Keratinocyte (primary cell): ENCODE data around the gene CARMIL3. TPM values are rescaled to one million over a fixed set of nuclear protein-coding genes. Genes with fewer than 3 reads are reported as not detected.
A peak's percentile ranks its signal among the peaks of the same experiment; 100 is the strongest.

Experiments used
- DNase-seq: peaks from one replicate; pipeline ENCODE4 v3.0.0-alpha.2; 2011; ENCODE audit warnings: low read depth, missing footprints, low spot score
- FAIRE-seq: peaks from 2 replicates; lab custom pipeline; 2011; peaks lifted over from hg19 to GRCh38; lab: Jason Lieb, UNC
- H2AFZ ChIP-seq: 2 replicates; pipeline ENCODE4 v1.6.0; 2012; ENCODE audit warnings: low read length, control low read depth, inconsistent platforms; ENCODE audit not compliant: control insufficient read depth
- H3K27ac ChIP-seq: 2 replicates; pipeline ENCODE4 v1.5.1; 2011; ENCODE audit warnings: low read length; ENCODE audit not compliant: control insufficient read depth, insufficient read depth
- H3K27me3 ChIP-seq: 3 replicates; pipeline ENCODE4 v1.6.0; 2011; ENCODE audit warnings: low read length; ENCODE audit not compliant: control insufficient read depth, insufficient read depth; ENCODE audit errors: extremely low read depth
- H3K36me3 ChIP-seq, 2 experiments: 2 replicates in 1 of 2; 3 replicates in 1 of 2; pipeline ENCODE4 v1.5.1; 2011; ENCODE audit warnings: low read length in 2 of 2, mild to moderate bottlenecking in 1 of 2; ENCODE audit not compliant: control insufficient read depth in 2 of 2, insufficient read depth in 2 of 2; ENCODE audit errors: extremely low read depth in 1 of 2
- H3K4me1 ChIP-seq: 3 replicates; pipeline ENCODE4 v1.5.1; 2011; ENCODE audit warnings: low read length; ENCODE audit not compliant: control insufficient read depth, insufficient read depth; ENCODE audit errors: extremely low read depth
- H3K4me2 ChIP-seq: 3 replicates; pipeline ENCODE4 v1.6.0; 2011; ENCODE audit warnings: low read depth, low read length; ENCODE audit not compliant: control insufficient read depth, insufficient read depth; ENCODE audit errors: extremely low read depth
- H3K4me3 ChIP-seq, 3 experiments: fragments of 200-600 bp in 1 of 3; sonication (generic) in 1 of 3; 2 replicates in 2 of 3; 3 replicates in 1 of 3; pipeline ENCODE4 v1.5.1; 2011 to 2016; ENCODE audit warnings: low read length in 3 of 3, mild to moderate bottlenecking in 3 of 3, control low read depth in 2 of 3, inconsistent platforms in 1 of 3, low read depth in 1 of 3, mixed read lengths in 1 of 3, mixed run types in 1 of 3, moderate library complexity in 1 of 3; ENCODE audit not compliant: control insufficient read depth in 2 of 3, insufficient read depth in 2 of 3; ENCODE audit errors: extremely low read depth in 1 of 3
- H3K79me2 ChIP-seq: 2 replicates; pipeline ENCODE4 v1.6.0; 2012; ENCODE audit warnings: low read length; ENCODE audit not compliant: control insufficient read depth, insufficient read depth
- H3K9ac ChIP-seq: 3 replicates; pipeline ENCODE4 v1.6.0; 2011; ENCODE audit warnings: low read length; ENCODE audit not compliant: control insufficient read depth, insufficient read depth; ENCODE audit errors: extremely low read depth
- H3K9me1 ChIP-seq: 3 replicates; pipeline ENCODE4 v1.6.0; 2011; ENCODE audit warnings: low read length; ENCODE audit not compliant: control insufficient read depth, insufficient read depth; ENCODE audit errors: extremely low read depth
- H3K9me3 ChIP-seq: 2 replicates; pipeline ENCODE4 v1.5.1; 2012; ENCODE audit warnings: low read depth, low read length; ENCODE audit not compliant: control insufficient read depth
- H4K20me1 ChIP-seq: 3 replicates; pipeline ENCODE4 v1.6.0; 2011; ENCODE audit warnings: low read length; ENCODE audit not compliant: control insufficient read depth, insufficient read depth; ENCODE audit errors: extremely low read depth
- EZH2 ChIP-seq: IDR thresholded peaks from one replicate; pipeline ENCODE4 v1.6.1; 2012; ENCODE audit warnings: inconsistent platforms, mild to moderate bottlenecking, low read length, moderate library complexity
- dilution Hi-C: fragments of 300-500 bp; cut with MboI; formaldehyde crosslinking; loops from one replicate; pipeline ENCODE4 v1.7.0; 2020; ENCODE audit warnings: low sequenced_read_pairs; ENCODE audit not compliant: extremely low pct_ligation_motif_present
- polyA plus RNA-seq, 5 experiments: library from polyadenylated mRNA; depleted of rRNA in 3 of 5; stranded (reverse) in 3 of 5; stranded (forward) in 1 of 5; unstranded in 1 of 5; fragments of >200 nt; gene quantifications; 1 replicate in 1 of 5; 2 replicates in 3 of 5; 3 replicates in 1 of 5; pipeline versions ENCODE4 v1.2.1 to v1.2.3, GENCODE V29; 2011 to 2012; ENCODE audit warnings: missing spikeins in 2 of 5, low read depth in 1 of 5, low replicate concordance in 1 of 5
- TF ChIP-seq, protein P1 (sequence below), 3 experiments: IDR thresholded peaks in 1 of 3; conservative IDR thresholded peaks in 1 of 3; optimal IDR thresholded peaks in 1 of 3; 2 replicates in 2 of 3; 3 replicates in 1 of 3; pipeline versions ENCODE3 to v1.5.1; 2011; ENCODE audit warnings: low read length in 3 of 3, mild to moderate bottlenecking in 3 of 3, moderate library complexity in 2 of 3, control low read depth in 1 of 3, inconsistent platforms in 1 of 3; ENCODE audit not compliant: insufficient read depth in 2 of 3; ENCODE audit errors: extremely low read depth in 1 of 3

CARMIL3 gene
- polyA plus RNA-seq, 1 donor (not counting 4 experiments of a cell fraction or from before 2014, with no cell fraction given) = 0.12 TPM

DNA sequence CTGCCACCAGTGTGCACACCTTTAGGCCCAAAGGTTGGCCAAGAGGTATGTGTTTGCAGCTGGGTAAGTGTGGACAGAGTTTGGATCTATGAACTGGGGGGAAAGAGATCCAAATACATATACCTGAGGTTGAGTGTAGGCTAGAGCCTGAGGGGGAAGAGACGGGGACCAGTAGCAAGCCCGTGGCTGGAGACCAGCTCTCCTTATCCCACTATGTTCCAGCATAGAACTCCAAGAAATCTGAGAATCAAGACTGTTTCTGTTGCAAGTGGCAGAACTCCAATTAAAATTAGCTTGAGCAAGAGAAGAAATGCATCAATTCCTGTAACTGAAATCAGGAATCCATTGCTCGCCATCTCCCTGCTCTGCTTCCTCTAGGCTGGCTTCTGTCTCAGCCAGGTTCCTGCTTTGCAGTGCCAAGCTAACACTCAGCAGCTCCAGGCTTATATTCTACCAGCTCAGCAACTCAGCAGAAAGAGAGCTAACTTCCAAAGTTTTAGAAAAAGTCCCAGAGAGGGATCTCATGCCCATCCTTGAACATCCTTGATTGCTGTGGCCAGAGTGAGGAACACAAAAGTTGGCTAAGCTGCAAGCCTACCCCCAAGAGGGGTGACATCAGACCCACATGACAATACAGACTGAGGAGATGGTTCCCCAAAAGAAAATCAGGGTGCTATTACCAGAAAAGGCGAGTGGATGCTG lies 40.8 kb downstream of the CARMIL3 start:
- Histone ChIP-seq H3K79me2 (peaks cover 2% of the 10 kb centered on the region), H3K4me1 (peaks cover 17% of the 10 kb centered on the region), H3K27me3 (no peaks in the 10 kb centered on the region), H3K9me3 (no peaks in the 10 kb centered on the region), H3K9me1 (no peaks in the 10 kb centered on the region), H3K27ac (no peak overlapping the region), H3K9ac (no peak overlapping the region), H3K4me2 (no peak overlapping the region), H3K4me3 (no peak overlapping the region), H3K36me3 (peaks cover 0 to 9% of the 10 kb centered on the region in 2 experiments), H2AFZ (no peak overlapping the region), H4K20me1 (no peaks in the 10 kb centered on the region)
- DNase-seq (no peak), FAIRE-seq (no peak)
- TF ChIP-seq, protein P1, sequence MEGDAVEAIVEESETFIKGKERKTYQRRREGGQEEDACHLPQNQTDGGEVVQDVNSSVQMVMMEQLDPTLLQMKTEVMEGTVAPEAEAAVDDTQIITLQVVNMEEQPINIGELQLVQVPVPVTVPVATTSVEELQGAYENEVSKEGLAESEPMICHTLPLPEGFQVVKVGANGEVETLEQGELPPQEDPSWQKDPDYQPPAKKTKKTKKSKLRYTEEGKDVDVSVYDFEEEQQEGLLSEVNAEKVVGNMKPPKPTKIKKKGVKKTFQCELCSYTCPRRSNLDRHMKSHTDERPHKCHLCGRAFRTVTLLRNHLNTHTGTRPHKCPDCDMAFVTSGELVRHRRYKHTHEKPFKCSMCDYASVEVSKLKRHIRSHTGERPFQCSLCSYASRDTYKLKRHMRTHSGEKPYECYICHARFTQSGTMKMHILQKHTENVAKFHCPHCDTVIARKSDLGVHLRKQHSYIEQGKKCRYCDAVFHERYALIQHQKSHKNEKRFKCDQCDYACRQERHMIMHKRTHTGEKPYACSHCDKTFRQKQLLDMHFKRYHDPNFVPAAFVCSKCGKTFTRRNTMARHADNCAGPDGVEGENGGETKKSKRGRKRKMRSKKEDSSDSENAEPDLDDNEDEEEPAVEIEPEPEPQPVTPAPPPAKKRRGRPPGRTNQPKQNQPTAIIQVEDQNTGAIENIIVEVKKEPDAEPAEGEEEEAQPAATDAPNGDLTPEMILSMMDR (optimal IDR thresholded peaks at IDR 0.05 in 1 of 3, IDR thresholded peaks at IDR 0.05 in 1 of 3, conservative IDR thresholded peaks at IDR 0.05 in 1 of 3; ENCODE audit: extremely low read depth in 1 of 3, insufficient read depth in 2 of 3, low read length in 3 of 3) = no peak
- no peak for TF ChIP-seq EZH2
- dilution Hi-C loops = no loop called here

DNA sequence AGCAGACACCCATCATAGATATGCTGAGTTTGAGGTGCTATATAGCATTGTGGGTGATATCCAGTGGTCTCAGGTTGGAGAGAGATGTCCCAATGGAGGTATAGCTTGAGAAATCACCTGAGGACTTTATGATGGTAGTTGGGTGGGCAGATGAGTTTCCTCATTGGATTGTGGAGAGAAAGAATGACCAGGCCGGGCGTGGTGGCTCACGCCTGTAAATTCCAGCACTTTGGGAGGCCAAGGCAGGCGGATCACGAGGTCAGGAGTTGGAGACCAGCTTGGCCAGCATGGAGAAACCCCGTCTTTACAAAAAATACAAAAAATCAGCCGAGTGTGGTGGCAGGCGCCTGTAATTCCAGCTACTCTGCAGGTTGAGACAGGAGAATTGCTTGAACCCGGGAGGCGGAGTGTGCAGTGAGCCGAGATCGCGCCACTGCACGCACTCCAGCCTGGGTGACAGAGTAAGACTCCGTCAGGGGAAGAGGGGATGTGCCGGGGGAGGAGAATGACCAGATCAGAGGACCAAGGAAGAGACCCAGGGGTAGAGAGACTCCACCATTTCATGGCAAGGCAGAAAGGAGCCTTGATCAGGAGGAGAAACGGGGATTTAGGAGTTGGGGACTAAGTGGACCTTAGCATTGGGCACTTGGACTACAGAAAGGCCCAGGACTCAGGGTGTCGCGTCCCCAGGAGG lies 41.5 kb downstream of the CARMIL3 start:
- H3K36me3 ChIP-seq = peaks cover 0 to 9% of the 10 kb centered on the region in 2 experiments
- no peaks in the 10 kb centered on the region for H3K9me1 ChIP-seq
- H3K4me3 ChIP-seq = peak overlapping the region in 2 of 3 experiments; percentile 23 to 44
- FAIRE-seq (no peak), DNase-seq (no peak)
- no peaks in the 10 kb centered on the region for H3K9me3 ChIP-seq
- TF ChIP-seq, protein P1 (optimal IDR thresholded peaks at IDR 0.05 in 1 of 3, IDR thresholded peaks at IDR 0.05 in 1 of 3, conservative IDR thresholded peaks at IDR 0.05 in 1 of 3; ENCODE audit: extremely low read depth in 1 of 3, insufficient read depth in 2 of 3, low read length in 3 of 3) = no peak
- TF ChIP-seq EZH2 = no peak
- peak overlapping the region; percentile 77 for H3K27ac ChIP-seq
- H3K4me1 ChIP-seq = peaks cover 17% of the 10 kb centered on the region
- peaks cover 2% of the 10 kb centered on the region for H3K79me2 ChIP-seq
- peak overlapping the region; percentile 69 for H3K9ac ChIP-seq
- dilution Hi-C loops = no loop called here
- H3K27me3 ChIP-seq = no peaks in the 10 kb centered on the region
- H4K20me1 ChIP-seq = no peaks in the 10 kb centered on the region
- peak overlapping the region; percentile 90 for H2AFZ ChIP-seq
- H3K4me2 ChIP-seq = peak overlapping the region; percentile 85
